SK-N-SH (cell line): ENCODE data around the gene COBL.

Experiments used
- CHD2 ChIP-seq: fragments of 150-350 bp; IDR thresholded peaks from 2 replicates; pipeline ENCODE4 v1.6.1; 2018; ENCODE audit warnings: low read length; ENCODE audit not compliant: partially characterized antibody
- EP300 ChIP-seq, 2 experiments: IDR thresholded peaks; 2 replicates each; pipeline versions ENCODE4 v1.4.0 to v1.6.1; 2012; ENCODE audit warnings: borderline replicate concordance in 1 of 2, low read depth in 1 of 2, low read length in 1 of 2
- GABPA ChIP-seq: IDR thresholded peaks from 2 replicates; pipeline ENCODE4 v1.4.0; 2012; ENCODE audit warnings: low read depth, mild to moderate bottlenecking
- POLR2AphosphoS5 ChIP-seq: IDR thresholded peaks from 2 replicates; pipeline ENCODE4 v1.6.1; 2012; ENCODE audit warnings: low read depth, low read length
- TF ChIP-seq, protein P1 (sequence below): IDR thresholded peaks from 2 replicates; pipeline ENCODE4 v1.4.0; 2012; ENCODE audit warnings: low read depth, borderline replicate concordance
- TF ChIP-seq, protein P2 (sequence below): fragments of 200-600 bp; sonication (generic); IDR thresholded peaks from 2 replicates; pipeline ENCODE4 v1.6.1; 2017; ENCODE audit warnings: antibody characterized with exemption, mild to moderate bottlenecking, moderate library complexity
- TF ChIP-seq, protein P3 (sequence below): IDR thresholded peaks from 2 replicates; pipeline ENCODE4 v1.6.1; 2012; ENCODE audit warnings: mild to moderate bottlenecking, low read depth, low read length, moderate library complexity
- TF ChIP-seq, protein P4 (sequence below): IDR thresholded peaks from 2 replicates; pipeline ENCODE4 v1.4.0; 2012; ENCODE audit warnings: low read depth

DNA sequence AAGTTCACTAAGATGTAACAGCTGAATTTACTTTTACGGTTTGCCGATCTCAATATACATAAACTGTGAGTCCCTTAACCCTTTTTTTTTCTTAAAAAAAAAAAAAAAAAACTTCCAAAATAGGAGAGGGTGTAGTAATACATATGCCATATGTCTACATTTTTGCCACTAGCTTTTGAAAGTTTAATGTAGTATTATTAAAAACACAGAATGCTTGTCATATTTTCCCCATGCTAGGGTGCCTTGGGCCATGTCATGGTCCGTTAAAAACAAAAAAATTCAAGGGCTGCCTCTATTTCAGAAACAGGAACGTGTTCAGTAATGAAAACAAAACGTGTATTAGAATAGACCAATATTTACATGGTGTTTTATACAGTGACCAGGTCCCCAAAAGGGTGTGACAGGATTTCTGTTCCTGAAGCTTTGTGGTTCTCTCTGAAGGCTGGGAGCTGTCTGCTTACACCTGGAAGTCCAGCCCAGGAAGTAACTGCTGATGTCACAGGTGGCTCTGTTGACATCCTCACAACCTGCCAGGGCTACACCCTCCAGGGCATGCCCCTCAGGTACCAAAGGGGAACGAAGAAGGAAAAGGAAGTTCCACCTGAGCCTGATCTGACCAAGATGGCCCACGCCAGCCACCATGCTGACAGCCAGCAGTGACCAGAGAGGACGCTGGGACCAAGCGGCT, 79.0 kb downstream of the COBL start:
- TF ChIP-seq GABPA, result no peak
- TF ChIP-seq POLR2AphosphoS5, result no peak
- TF ChIP-seq, protein P1, sequence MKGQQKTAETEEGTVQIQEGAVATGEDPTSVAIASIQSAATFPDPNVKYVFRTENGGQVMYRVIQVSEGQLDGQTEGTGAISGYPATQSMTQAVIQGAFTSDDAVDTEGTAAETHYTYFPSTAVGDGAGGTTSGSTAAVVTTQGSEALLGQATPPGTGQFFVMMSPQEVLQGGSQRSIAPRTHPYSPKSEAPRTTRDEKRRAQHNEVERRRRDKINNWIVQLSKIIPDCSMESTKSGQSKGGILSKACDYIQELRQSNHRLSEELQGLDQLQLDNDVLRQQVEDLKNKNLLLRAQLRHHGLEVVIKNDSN, result no peak
- TF ChIP-seq, protein P2, sequence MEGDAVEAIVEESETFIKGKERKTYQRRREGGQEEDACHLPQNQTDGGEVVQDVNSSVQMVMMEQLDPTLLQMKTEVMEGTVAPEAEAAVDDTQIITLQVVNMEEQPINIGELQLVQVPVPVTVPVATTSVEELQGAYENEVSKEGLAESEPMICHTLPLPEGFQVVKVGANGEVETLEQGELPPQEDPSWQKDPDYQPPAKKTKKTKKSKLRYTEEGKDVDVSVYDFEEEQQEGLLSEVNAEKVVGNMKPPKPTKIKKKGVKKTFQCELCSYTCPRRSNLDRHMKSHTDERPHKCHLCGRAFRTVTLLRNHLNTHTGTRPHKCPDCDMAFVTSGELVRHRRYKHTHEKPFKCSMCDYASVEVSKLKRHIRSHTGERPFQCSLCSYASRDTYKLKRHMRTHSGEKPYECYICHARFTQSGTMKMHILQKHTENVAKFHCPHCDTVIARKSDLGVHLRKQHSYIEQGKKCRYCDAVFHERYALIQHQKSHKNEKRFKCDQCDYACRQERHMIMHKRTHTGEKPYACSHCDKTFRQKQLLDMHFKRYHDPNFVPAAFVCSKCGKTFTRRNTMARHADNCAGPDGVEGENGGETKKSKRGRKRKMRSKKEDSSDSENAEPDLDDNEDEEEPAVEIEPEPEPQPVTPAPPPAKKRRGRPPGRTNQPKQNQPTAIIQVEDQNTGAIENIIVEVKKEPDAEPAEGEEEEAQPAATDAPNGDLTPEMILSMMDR, result no peak
- TF ChIP-seq, protein P3, sequence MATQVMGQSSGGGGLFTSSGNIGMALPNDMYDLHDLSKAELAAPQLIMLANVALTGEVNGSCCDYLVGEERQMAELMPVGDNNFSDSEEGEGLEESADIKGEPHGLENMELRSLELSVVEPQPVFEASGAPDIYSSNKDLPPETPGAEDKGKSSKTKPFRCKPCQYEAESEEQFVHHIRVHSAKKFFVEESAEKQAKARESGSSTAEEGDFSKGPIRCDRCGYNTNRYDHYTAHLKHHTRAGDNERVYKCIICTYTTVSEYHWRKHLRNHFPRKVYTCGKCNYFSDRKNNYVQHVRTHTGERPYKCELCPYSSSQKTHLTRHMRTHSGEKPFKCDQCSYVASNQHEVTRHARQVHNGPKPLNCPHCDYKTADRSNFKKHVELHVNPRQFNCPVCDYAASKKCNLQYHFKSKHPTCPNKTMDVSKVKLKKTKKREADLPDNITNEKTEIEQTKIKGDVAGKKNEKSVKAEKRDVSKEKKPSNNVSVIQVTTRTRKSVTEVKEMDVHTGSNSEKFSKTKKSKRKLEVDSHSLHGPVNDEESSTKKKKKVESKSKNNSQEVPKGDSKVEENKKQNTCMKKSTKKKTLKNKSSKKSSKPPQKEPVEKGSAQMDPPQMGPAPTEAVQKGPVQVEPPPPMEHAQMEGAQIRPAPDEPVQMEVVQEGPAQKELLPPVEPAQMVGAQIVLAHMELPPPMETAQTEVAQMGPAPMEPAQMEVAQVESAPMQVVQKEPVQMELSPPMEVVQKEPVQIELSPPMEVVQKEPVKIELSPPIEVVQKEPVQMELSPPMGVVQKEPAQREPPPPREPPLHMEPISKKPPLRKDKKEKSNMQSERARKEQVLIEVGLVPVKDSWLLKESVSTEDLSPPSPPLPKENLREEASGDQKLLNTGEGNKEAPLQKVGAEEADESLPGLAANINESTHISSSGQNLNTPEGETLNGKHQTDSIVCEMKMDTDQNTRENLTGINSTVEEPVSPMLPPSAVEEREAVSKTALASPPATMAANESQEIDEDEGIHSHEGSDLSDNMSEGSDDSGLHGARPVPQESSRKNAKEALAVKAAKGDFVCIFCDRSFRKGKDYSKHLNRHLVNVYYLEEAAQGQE, result no peak
- TF ChIP-seq, protein P4, sequence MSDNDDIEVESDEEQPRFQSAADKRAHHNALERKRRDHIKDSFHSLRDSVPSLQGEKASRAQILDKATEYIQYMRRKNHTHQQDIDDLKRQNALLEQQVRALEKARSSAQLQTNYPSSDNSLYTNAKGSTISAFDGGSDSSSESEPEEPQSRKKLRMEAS, result no peak
- no peak for TF ChIP-seq CHD2
- no peak for TF ChIP-seq EP300 (IDR thresholded peaks at IDR 0.05; ENCODE audit: borderline replicate concordance in 1 of 2, low read depth in 1 of 2, low read length in 1 of 2)
